ENCODE data around the gene TRIP10.

DNA sequence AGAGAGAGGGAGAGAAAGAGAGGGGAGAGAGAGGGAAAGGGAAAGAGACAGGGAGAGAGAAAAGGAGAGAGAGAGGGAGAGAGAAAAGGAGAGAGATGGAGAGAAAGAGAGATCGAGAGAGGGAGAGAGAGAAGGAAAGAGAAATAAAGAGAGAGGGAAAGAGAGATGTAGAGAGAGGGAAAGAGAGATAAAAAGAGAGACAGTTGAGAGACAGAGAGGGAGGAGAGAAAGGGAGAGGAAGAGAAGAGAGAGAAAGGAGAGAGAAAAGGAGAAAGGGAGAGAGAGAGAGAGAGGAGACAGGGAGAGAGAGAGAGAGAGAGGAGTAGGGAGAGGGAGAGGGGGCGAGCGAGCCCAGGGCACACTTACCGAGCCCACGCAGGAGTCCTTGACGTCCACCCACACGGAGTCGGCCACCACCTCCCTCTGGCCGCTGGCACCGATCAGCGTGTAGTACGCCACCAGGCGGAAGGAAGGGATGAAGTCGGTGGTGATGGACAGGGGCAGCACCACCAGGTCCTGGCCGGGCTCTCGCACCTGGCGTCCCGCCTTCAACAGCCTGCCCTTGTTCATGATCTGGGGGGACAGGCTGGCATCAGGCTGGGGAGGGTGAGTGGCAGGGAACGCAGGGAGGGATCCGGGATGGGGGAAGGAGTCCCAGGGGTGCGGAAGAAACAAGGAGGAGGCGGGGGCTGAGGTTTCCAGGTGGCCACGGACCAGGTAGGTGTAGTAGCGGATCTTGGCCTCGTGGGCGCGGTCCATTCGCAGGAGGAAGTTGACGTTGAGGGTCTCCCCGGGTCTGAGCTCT, 29.0 kb upstream of the TRIP10 start:
- no peak for TF ChIP-seq EZH2phosphoT487 (IDR thresholded peaks at IDR 0.05; ENCODE audit: borderline replicate concordance)
- TF ChIP-seq, protein P1, sequence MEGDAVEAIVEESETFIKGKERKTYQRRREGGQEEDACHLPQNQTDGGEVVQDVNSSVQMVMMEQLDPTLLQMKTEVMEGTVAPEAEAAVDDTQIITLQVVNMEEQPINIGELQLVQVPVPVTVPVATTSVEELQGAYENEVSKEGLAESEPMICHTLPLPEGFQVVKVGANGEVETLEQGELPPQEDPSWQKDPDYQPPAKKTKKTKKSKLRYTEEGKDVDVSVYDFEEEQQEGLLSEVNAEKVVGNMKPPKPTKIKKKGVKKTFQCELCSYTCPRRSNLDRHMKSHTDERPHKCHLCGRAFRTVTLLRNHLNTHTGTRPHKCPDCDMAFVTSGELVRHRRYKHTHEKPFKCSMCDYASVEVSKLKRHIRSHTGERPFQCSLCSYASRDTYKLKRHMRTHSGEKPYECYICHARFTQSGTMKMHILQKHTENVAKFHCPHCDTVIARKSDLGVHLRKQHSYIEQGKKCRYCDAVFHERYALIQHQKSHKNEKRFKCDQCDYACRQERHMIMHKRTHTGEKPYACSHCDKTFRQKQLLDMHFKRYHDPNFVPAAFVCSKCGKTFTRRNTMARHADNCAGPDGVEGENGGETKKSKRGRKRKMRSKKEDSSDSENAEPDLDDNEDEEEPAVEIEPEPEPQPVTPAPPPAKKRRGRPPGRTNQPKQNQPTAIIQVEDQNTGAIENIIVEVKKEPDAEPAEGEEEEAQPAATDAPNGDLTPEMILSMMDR (conservative IDR thresholded peaks at IDR 0.05; ENCODE audit: low read length) = no peak
